HepG2 (cell line): ENCODE results near the gene SLC44A4. TPM values are rescaled to one million over a fixed set of nuclear protein-coding genes. Genes with fewer than 3 reads are reported as not detected.

ENCODE experiments used
- AKAP8 ChIP-seq: sonication (generic); formaldehyde crosslinking; IDR thresholded peaks from 2 replicates; pipeline ENCODE4 v1.5.1; 2020; ENCODE audit warnings: mild to moderate bottlenecking, missing genetic modification reagents
- ATAD3A ChIP-seq: sonication (generic); formaldehyde crosslinking; IDR thresholded peaks from 2 replicates; pipeline ENCODE4 v1.4.0; 2020; ENCODE audit warnings: missing genetic modification reagents
- CREB1 ChIP-seq, 2 experiments: fragments of 450-650 bp in 1 of 2; IDR thresholded peaks; 2 replicates each; pipeline ENCODE4 v1.6.1; 2016 to 2017; ENCODE audit warnings: control low read depth in 1 of 2, mild to moderate bottlenecking in 1 of 2, missing compliant biosample characterization in 1 of 2, missing genetic modification characterization in 1 of 2
- HMG20A ChIP-seq: IDR thresholded peaks from 2 replicates; pipeline ENCODE4 v1.6.1; 2016; ENCODE audit warnings: borderline replicate concordance
- HNF4A ChIP-seq: sonication (generic); formaldehyde crosslinking; IDR thresholded peaks from 2 replicates; pipeline ENCODE4 v1.4.0; 2020; ENCODE audit warnings: missing genetic modification reagents
- IKZF1 ChIP-seq: fragments of 450-650 bp; IDR thresholded peaks from 2 replicates; pipeline ENCODE4 v1.7.1; 2016
- KDM5A ChIP-seq: fragments of 200-600 bp; sonication (generic); IDR thresholded peaks from 2 replicates; pipeline ENCODE4 v1.7.0; 2018; ENCODE audit warnings: antibody characterized with exemption, mild to moderate bottlenecking, low read length, borderline replicate concordance
- RBAK ChIP-seq: sonication (generic); formaldehyde crosslinking; IDR thresholded peaks from 2 replicates; pipeline ENCODE4 v1.5.1; 2020; ENCODE audit warnings: mild to moderate bottlenecking, missing genetic modification reagents
- SAFB2 ChIP-seq: sonication (generic); formaldehyde crosslinking; IDR thresholded peaks from 2 replicates; pipeline ENCODE4 v1.5.1; 2020; ENCODE audit warnings: missing genetic modification reagents, low read depth, mild to moderate bottlenecking, borderline replicate concordance
- SP140L ChIP-seq: sonication (generic); formaldehyde crosslinking; IDR thresholded peaks from 2 replicates; pipeline ENCODE4 v1.4.0; 2020; ENCODE audit warnings: missing genetic modification reagents, borderline replicate concordance
- SRY ChIP-seq: sonication (generic); formaldehyde crosslinking; IDR thresholded peaks from 2 replicates; pipeline ENCODE4 v1.8.0; 2022; ENCODE audit warnings: mild to moderate bottlenecking, missing genetic modification reagents
- TMF1 ChIP-seq: sonication (generic); formaldehyde crosslinking; IDR thresholded peaks from 2 replicates; pipeline ENCODE4 v1.8.1; 2022; ENCODE audit warnings: low read depth, missing genetic modification reagents
- TSC22D2 ChIP-seq: sonication (generic); formaldehyde crosslinking; IDR thresholded peaks from 2 replicates; pipeline ENCODE4 v1.5.1; 2020; ENCODE audit warnings: missing genetic modification reagents, mild to moderate bottlenecking, borderline replicate concordance
- ZFP82 ChIP-seq: sonication (generic); formaldehyde crosslinking; IDR thresholded peaks from 2 replicates; pipeline ENCODE4 v1.5.1; 2020; ENCODE audit warnings: mild to moderate bottlenecking, missing genetic modification reagents, borderline replicate concordance
- ZKSCAN8 ChIP-seq: IDR thresholded peaks from 2 replicates; pipeline ENCODE4 v1.6.1; 2016; ENCODE audit warnings: borderline replicate concordance, missing genetic modification reagents, missing compliant biosample characterization
- ZNF136 ChIP-seq: sonication (generic); formaldehyde crosslinking; IDR thresholded peaks from 2 replicates; pipeline ENCODE4 v1.8.1; 2022; ENCODE audit warnings: low read depth, mild to moderate bottlenecking, moderate library complexity, missing genetic modification reagents
- ZNF761 ChIP-seq: sonication (generic); formaldehyde crosslinking; conservative IDR thresholded peaks from 2 replicates; pipeline ENCODE4 v1.4.0; 2020; ENCODE audit warnings: mild to moderate bottlenecking, missing genetic modification reagents
- ZNF775 ChIP-seq: sonication (generic); formaldehyde crosslinking; IDR thresholded peaks from 2 replicates; pipeline ENCODE4 v1.4.0; 2020; ENCODE audit warnings: missing genetic modification reagents, mild to moderate bottlenecking, moderate library complexity, borderline replicate concordance
- polyA plus RNA-seq, 8 experiments: library from polyadenylated mRNA; depleted of rRNA in 3 of 8; stranded (reverse) in 7 of 8; unstranded in 1 of 8; fragments of >200 nt; fragmentation: Illumina TruSeq in 4 of 8; extraction: Trizol in 4 of 8; gene quantifications; 2 replicates each; pipeline versions ENCODE4 v1.2.1 to v1.2.3, GENCODE V29; 2011 to 2016; ENCODE audit warnings: low read depth in 4 of 8, missing spikeins in 1 of 8, mixed read lengths in 1 of 8; ENCODE audit not compliant: insufficient read depth in 1 of 8
- total RNA-seq, 5 experiments: library from RNA; depleted of rRNA; stranded (reverse); fragments of >200 nt; fragmentation: Illumina TruSeq; extraction: Trizol; gene quantifications; 2 replicates each; pipeline ENCODE4 v1.2.3, GENCODE V29; 2016; ENCODE audit warnings: low read depth in 1 of 5
- TF ChIP-seq, protein P1 (sequence below): sonication (generic); formaldehyde crosslinking; IDR thresholded peaks from 2 replicates; pipeline ENCODE4 v1.5.0; 2020; ENCODE audit warnings: mild to moderate bottlenecking, missing genetic modification reagents, borderline replicate concordance
- TF ChIP-seq, protein P2 (sequence below): IDR thresholded peaks from 2 replicates; pipeline ENCODE4 v1.6.1; 2016; ENCODE audit warnings: missing genetic modification reagents, missing compliant biosample characterization
- TF ChIP-seq, protein P3 (sequence below): sonication (generic); formaldehyde crosslinking; IDR thresholded peaks from 2 replicates; pipeline ENCODE4 v1.5.0; 2020; ENCODE audit warnings: mild to moderate bottlenecking, missing genetic modification reagents, borderline replicate concordance

Gene SLC44A4
- total and polyA plus RNA-seq, 2 of the 13 experiments (the other 11 are each of a cell fraction or from before 2014, with no cell fraction given): 3.5 to 5.9 TPM

DNA sequence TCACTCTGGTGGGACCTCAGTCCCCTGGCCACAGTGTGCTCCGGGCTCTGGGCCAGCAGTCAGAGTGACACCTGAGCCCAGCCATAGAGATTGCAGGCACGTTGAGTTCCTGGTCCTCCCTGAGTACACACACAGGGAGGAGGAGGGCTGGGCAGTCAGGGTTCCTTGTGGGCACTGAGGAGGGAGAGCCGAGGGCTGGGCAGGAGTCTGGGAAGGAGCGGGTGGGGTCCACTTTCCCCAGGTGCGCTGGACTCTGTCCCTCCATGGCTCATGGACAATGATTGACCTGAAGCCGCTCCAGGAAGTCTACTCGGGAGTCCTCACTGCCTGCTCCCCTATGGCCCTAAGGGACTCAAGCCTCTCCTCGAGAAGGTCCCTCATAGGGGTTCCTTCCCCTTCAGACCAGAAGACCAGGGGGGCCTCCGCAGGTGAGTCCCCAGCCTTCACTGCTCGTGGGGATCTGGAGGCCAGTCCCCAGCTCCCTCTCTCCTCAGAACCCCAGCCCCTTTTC lies 1.1 kb downstream of the SLC44A4 start (continued):
- no peak for TF ChIP-seq SRY (CRISPR knock-in tag)
- TF ChIP-seq AKAP8 (CRISPR knock-in tag): no peak
- TF ChIP-seq KDM5A: no peak
- TF ChIP-seq ATAD3A (CRISPR knock-in tag): no peak
- no peak for TF ChIP-seq CREB1 (IDR thresholded peaks at IDR 0.05)
- no peak for TF ChIP-seq CREB1 (CRISPR knock-in tag; IDR thresholded peaks at IDR 0.05)
- TF ChIP-seq TSC22D2 (CRISPR knock-in tag): peak; percentile 47; the same call in 1 of the 2 replicates
- no peak for TF ChIP-seq SP140L (CRISPR knock-in tag)
- no peak for TF ChIP-seq SAFB2 (CRISPR knock-in tag)
- no peak for TF ChIP-seq ZNF136 (CRISPR knock-in tag)
- TF ChIP-seq, protein P1, sequence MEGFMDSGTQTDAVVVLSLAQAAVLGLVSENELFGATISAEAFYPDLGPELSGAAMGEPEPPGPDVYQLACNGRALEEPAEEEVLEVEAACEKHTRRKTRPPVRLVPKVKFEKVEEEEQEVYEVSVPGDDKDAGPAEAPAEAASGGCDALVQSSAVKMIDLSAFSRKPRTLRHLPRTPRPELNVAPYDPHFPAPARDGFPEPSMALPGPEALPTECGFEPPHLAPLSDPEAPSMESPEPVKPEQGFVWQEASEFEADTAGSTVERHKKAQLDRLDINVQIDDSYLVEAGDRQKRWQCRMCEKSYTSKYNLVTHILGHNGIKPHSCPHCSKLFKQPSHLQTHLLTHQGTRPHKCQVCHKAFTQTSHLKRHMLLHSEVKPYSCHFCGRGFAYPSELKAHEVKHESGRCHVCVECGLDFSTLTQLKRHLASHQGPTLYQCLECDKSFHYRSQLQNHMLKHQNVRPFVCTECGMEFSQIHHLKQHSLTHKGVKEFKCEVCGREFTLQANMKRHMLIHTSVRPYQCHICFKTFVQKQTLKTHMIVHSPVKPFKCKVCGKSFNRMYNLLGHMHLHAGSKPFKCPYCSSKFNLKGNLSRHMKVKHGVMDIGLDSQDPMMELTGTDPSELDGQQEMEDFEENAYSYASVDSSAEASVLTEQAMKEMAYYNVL (CRISPR knock-in tag): no peak
- peak; percentile 32; the same call in 1 of the 2 replicates for TF ChIP-seq ZKSCAN8 (CRISPR knock-in tag)
- TF ChIP-seq, protein P2, sequence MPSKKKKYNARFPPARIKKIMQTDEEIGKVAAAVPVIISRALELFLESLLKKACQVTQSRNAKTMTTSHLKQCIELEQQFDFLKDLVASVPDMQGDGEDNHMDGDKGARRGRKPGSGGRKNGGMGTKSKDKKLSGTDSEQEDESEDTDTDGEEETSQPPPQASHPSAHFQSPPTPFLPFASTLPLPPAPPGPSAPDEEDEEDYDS: peak; percentile 40; the same call in 1 of the 2 replicates
- no peak for TF ChIP-seq TMF1
- TF ChIP-seq ZNF775: no peak
- TF ChIP-seq HNF4A (CRISPR knock-in tag): peak; percentile 32; the same call in 1 of the 2 replicates
- TF ChIP-seq, protein P3, sequence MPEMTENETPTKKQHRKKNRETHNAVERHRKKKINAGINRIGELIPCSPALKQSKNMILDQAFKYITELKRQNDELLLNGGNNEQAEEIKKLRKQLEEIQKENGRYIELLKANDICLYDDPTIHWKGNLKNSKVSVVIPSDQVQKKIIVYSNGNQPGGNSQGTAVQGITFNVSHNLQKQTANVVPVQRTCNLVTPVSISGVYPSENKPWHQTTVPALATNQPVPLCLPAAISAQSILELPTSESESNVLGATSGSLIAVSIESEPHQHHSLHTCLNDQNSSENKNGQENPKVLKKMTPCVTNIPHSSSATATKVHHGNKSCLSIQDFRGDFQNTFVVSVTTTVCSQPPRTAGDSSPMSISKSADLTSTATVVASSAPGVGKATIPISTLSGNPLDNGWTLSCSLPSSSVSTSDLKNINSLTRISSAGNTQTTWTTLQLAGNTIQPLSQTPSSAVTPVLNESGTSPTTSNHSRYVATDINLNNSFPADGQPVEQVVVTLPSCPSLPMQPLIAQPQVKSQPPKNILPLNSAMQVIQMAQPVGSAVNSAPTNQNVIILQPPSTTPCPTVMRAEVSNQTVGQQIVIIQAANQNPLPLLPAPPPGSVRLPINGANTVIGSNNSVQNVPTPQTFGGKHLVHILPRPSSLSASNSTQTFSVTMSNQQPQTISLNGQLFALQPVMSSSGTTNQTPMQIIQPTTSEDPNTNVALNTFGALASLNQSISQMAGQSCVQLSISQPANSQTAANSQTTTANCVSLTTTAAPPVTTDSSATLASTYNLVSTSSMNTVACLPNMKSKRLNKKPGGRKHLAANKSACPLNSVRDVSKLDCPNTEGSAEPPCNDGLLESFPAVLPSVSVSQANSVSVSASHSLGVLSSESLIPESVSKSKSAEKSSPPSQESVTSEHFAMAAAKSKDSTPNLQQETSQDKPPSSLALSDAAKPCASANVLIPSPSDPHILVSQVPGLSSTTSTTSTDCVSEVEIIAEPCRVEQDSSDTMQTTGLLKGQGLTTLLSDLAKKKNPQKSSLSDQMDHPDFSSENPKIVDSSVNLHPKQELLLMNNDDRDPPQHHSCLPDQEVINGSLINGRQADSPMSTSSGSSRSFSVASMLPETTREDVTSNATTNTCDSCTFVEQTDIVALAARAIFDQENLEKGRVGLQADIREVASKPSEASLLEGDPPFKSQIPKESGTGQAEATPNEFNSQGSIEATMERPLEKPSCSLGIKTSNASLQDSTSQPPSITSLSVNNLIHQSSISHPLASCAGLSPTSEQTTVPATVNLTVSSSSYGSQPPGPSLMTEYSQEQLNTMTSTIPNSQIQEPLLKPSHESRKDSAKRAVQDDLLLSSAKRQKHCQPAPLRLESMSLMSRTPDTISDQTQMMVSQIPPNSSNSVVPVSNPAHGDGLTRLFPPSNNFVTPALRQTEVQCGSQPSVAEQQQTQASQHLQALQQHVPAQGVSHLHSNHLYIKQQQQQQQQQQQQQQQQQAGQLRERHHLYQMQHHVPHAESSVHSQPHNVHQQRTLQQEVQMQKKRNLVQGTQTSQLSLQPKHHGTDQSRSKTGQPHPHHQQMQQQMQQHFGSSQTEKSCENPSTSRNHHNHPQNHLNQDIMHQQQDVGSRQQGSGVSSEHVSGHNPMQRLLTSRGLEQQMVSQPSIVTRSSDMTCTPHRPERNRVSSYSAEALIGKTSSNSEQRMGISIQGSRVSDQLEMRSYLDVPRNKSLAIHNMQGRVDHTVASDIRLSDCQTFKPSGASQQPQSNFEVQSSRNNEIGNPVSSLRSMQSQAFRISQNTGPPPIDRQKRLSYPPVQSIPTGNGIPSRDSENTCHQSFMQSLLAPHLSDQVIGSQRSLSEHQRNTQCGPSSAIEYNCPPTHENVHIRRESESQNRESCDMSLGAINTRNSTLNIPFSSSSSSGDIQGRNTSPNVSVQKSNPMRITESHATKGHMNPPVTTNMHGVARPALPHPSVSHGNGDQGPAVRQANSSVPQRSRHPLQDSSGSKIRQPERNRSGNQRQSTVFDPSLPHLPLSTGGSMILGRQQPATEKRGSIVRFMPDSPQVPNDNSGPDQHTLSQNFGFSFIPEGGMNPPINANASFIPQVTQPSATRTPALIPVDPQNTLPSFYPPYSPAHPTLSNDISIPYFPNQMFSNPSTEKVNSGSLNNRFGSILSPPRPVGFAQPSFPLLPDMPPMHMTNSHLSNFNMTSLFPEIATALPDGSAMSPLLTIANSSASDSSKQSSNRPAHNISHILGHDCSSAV (CRISPR knock-in tag): no peak
- TF ChIP-seq RBAK (CRISPR knock-in tag): no peak
- TF ChIP-seq ZFP82 (CRISPR knock-in tag): no peak
- no peak for TF ChIP-seq HMG20A (CRISPR knock-in tag)
- peak; percentile 41; the same call in 1 of the 2 replicates for TF ChIP-seq ZNF761 (CRISPR knock-in tag)
- TF ChIP-seq IKZF1: no peak
